Motor neuron (in vitro differentiated cells): Measurements from ENCODE around the gene COMMD3. TPM values are rescaled to one million over a fixed set of nuclear protein-coding genes. Genes with fewer than 3 reads are reported as not detected.
A peak's percentile ranks its signal among the peaks of the same experiment; 100 is the strongest.

Source experiments
- ATAC-seq, 8 experiments: fragments of 200-7000 bp; cut with Tn5 transposase; replicated peaks in 6 of 8; 2 replicates each; pipeline ENCODE4 v1.8.0; 2021; ENCODE audit warnings: mild to moderate bottlenecking in 8 of 8, moderate library complexity in 8 of 8
- H3K27ac ChIP-seq, 2 donors: fragments of 250-450 bp; sonication (Bioruptor Pico); 2 replicates each; pipeline ENCODE4 v1.9.0; 2021; ENCODE audit warnings: antibody characterized with exemption in 2 of 2, mild to moderate bottlenecking in 2 of 2, moderate library complexity in 1 of 2
- H3K4me1 ChIP-seq, 2 donors: fragments of 250-450 bp; sonication (Bioruptor Pico); replicated peaks in 1 of 2; 2 replicates each; pipeline ENCODE4 v1.6.1; 2021; ENCODE audit warnings: antibody characterized with exemption in 2 of 2, mild to moderate bottlenecking in 2 of 2, moderate library complexity in 1 of 2
- H3K4me3 ChIP-seq, 5 donors: fragments of 250-450 bp; sonication (Bioruptor Pico); 2 replicates each; pipeline ENCODE4 v1.9.0; 2021; ENCODE audit warnings: antibody characterized with exemption in 5 of 5, mild to moderate bottlenecking in 5 of 5, moderate library complexity in 4 of 5
- WGBS, 10 experiments: fragments of 450-650 bp; shearing (Covaris generic); methylation state at CpG; one replicate each; pipeline ENCODE4 v1.0.0; 2022; 5-methylcytosine and 5-hydroxymethylcytosine counted together
- in situ Hi-C, 9 experiments: fragments of 400-800 bp; cut with MboI; loops; one replicate each; pipeline ENCODE4 v1.15.0; 2021; ENCODE audit warnings: low sequenced_read_pairs in 9 of 9, low pct_unique_long_range_greater_than_20kb in 2 of 9; ENCODE audit not compliant: unreplicated experiment in 9 of 9
- total RNA-seq, 8 experiments: library from RNA; unstranded; fragments of 300-600 nt; gene quantifications; 2 replicates each; pipeline versions ENCODE4 v1.2.3 to v1.2.4, GENCODE V29; 2022

The COMMD3 gene
- total RNA-seq, 8 experiments from 2014 or later, result 62.3 to 106 (median 79.1) TPM

- H3K4me3 ChIP-seq, result no peak overlapping the region
- H3K4me1 ChIP-seq, result peaks cover 2 to 4% of the 10 kb centered on the region in 2 donors
- in situ Hi-C loops, result no loop called here
- no peak overlapping the region for H3K27ac ChIP-seq
- no peak for ATAC-seq
- 24 to 93% (median 36%) methylated on average over 9 to 25 of the region's 25 CpGs for WGBS, 10 experiments
Measured at GRCh38 chr10:22333167-22333974, 17.2 kb downstream of the COMMD3 start.

- peaks cover 2 to 4% of the 10 kb centered on the region in 2 donors for H3K4me1 ChIP-seq
- H3K27ac ChIP-seq, result no peak overlapping the region
- in situ Hi-C loops, result no loop called here
- no peak for ATAC-seq
- peak overlapping the region in 1 of 5 donors; percentile 16 for H3K4me3 ChIP-seq
- WGBS, 10 experiments, result 36 to 100% (median 41%) methylated on average over 2 to 9 of the region's 16 CpGs; no CpG with 5 or more reads in 5 of the 10 experiments
Measured at GRCh38 chr10:22333975-22334282, 17.7 kb downstream of the COMMD3 start.

GRCh38 chr10:22334414-22335172 lies 18.4 kb downstream of the COMMD3 start:
- WGBS, 10 experiments, result 0 to 34% (median 18%) methylated on average over 9 to 26 of the region's 73 CpGs; no CpG with 5 or more reads in 4 of the 10 experiments
- H3K27ac ChIP-seq, result no peak overlapping the region

GRCh38 chr10:22335173-22335933 lies 19.2 kb downstream of the COMMD3 start:
- Histone ChIP-seq H3K27ac (no peak overlapping the region), H3K4me3 (peak overlapping the region in 3 of 5 donors; percentile 13 to 45 (median 14)), H3K4me1 (peaks cover 2 to 4% of the 10 kb centered on the region in 2 donors)
- peak in 3 of 8 experiments; percentile 43 to 73 (median 70) for ATAC-seq
- 0 to 25% (median 10%) methylated on average over 5 to 13 of the region's 71 CpGs; no CpG with 5 or more reads in 5 of the 10 experiments for WGBS, 10 experiments
- in situ Hi-C loops, result no loop called here

More at GRCh38 chr10:22334414-22335172, 18.4 kb downstream of the COMMD3 start:
- Histone ChIP-seq H3K4me1 (peaks cover 2 to 4% of the 10 kb centered on the region in 2 donors), H3K4me3 (peak overlapping the region in 3 of 5 donors; percentile 4 to 16 (median 5))
- ATAC-seq, result peak in 2 of 8 experiments; percentile 19 to 42
- in situ Hi-C loops, result no loop called here

- Histone ChIP-seq H3K27ac (no peak overlapping the region), H3K4me1 (peaks cover 4 to 6% of the 10 kb centered on the region in 2 donors), H3K4me3 (no peak overlapping the region)
- in situ Hi-C loops, result no loop called here
- 7 to 37% (median 17%) methylated on average over 5 to 9 of the region's 9 CpGs for WGBS, 10 experiments
- ATAC-seq, result no peak
Measured at GRCh38 chr10:22338185-22338900, 22.2 kb downstream of the COMMD3 start.

- H3K4me1 ChIP-seq, result peaks cover 4 to 6% of the 10 kb centered on the region in 2 donors
- H3K27ac ChIP-seq, result no peak overlapping the region
- ATAC-seq, result no peak
- H3K4me3 ChIP-seq, result no peak overlapping the region
- in situ Hi-C loops, result no loop called here
Measured at GRCh38 chr10:22338931-22339330, 22.7 kb downstream of the COMMD3 start.

- Histone ChIP-seq H3K27ac (no peak overlapping the region), H3K4me3 (peak overlapping the region; percentile 62 to 88 (median 80)), H3K4me1 (peaks cover 4 to 6% of the 10 kb centered on the region in 2 donors)
- WGBS, 10 experiments, result 0 to 20% (median 1%) methylated on average over 1 to 13 of the region's 13 CpGs
- peak in 2 of 8 experiments; percentile 1 to 2 for ATAC-seq
- in situ Hi-C loops, result no loop called here
Measured at GRCh38 chr10:22339761-22340328, 23.7 kb downstream of the COMMD3 start.

- WGBS, 10 experiments, result 0 to 4% (median 0%) methylated on average over 3 to 18 of the region's 98 CpGs; no CpG with 5 or more reads in 3 of the 10 experiments
- Histone ChIP-seq H3K27ac (peak overlapping the region; percentile 14 to 51), H3K4me1 (peaks cover 4 to 6% of the 10 kb centered on the region in 2 donors), H3K4me3 (peak overlapping the region; percentile 62 to 88 (median 80))
- ATAC-seq, result peak; percentile 65 to 84 (median 80)
- in situ Hi-C loops, result no loop called here
Measured at GRCh38 chr10:22340329-22341189, 24.4 kb downstream of the COMMD3 start.

- in situ Hi-C loops, result no loop called here
- peaks cover 4% of the 10 kb centered on the region in 2 donors for H3K4me1 ChIP-seq
- peak; percentile 14 to 33 (median 22) for ATAC-seq
- H3K27ac ChIP-seq, result no peak overlapping the region
- H3K4me3 ChIP-seq, result peak overlapping the region; percentile 62 to 88 (median 80)
- WGBS, 10 experiments, result 0 to 24% (median 2%) methylated on average over 2 to 28 of the region's 40 CpGs; no CpG with 5 or more reads in 1 of the 10 experiments
Measured at GRCh38 chr10:22341190-22341925, 25.2 kb downstream of the COMMD3 start.

- Histone ChIP-seq H3K4me1 (peaks cover 4% of the 10 kb centered on the region in 2 donors), H3K27ac (no peak overlapping the region), H3K4me3 (no peak overlapping the region)
- ATAC-seq, result no peak
- WGBS, 10 experiments, result 8 to 78% (median 29%) methylated on average over 1 to 3 of the region's 3 CpGs; no CpG with 5 or more reads in 1 of the 10 experiments
- in situ Hi-C loops, result no loop called here
Measured at GRCh38 chr10:22341926-22342196, 25.7 kb downstream of the COMMD3 start.

GRCh38 chr10:22342421-22342820 lies 26.2 kb downstream of the COMMD3 start:
- WGBS, 10 experiments, result 5 to 96% (median 39%) methylated on average over 1 to 3 of the region's 3 CpGs
- Histone ChIP-seq H3K4me1 (peaks cover 0 to 4% of the 10 kb centered on the region in 2 donors), H3K4me3 (no peak overlapping the region), H3K27ac (no peak overlapping the region)
- in situ Hi-C loops, result no loop called here
- no peak for ATAC-seq
